IPS-18a (cell line): ENCODE measurements around the gene ADCY2.

ENCODE experiments used
- H3K27ac ChIP-seq: one replicate; pipeline ENCODE4 v1.5.1; 2013; ENCODE audit warnings: low read length
- H3K27me3 ChIP-seq: one replicate; pipeline ENCODE4 v1.6.1; 2013; ENCODE audit warnings: mild to moderate bottlenecking, low read length; ENCODE audit not compliant: control insufficient read depth, insufficient read depth
- H3K36me3 ChIP-seq: one replicate; pipeline ENCODE4 v1.6.1; 2013; ENCODE audit warnings: low read depth, low read length; ENCODE audit not compliant: control insufficient read depth
- H3K4me1 ChIP-seq: one replicate; pipeline ENCODE4 v1.6.1; 2013; ENCODE audit warnings: low read depth, low read length; ENCODE audit not compliant: control insufficient read depth
- H3K4me3 ChIP-seq: one replicate; pipeline ENCODE4 v1.5.1; 2013; ENCODE audit warnings: low read length
- H3K9ac ChIP-seq: one replicate; pipeline ENCODE4 v1.6.1; 2013; ENCODE audit warnings: mild to moderate bottlenecking, low read length, moderate library complexity
- H3K9me3 ChIP-seq: one replicate; pipeline ENCODE4 v1.6.1; 2013; ENCODE audit warnings: low read depth, low read length; ENCODE audit not compliant: control insufficient read depth

The ADCY2 gene

DNA sequence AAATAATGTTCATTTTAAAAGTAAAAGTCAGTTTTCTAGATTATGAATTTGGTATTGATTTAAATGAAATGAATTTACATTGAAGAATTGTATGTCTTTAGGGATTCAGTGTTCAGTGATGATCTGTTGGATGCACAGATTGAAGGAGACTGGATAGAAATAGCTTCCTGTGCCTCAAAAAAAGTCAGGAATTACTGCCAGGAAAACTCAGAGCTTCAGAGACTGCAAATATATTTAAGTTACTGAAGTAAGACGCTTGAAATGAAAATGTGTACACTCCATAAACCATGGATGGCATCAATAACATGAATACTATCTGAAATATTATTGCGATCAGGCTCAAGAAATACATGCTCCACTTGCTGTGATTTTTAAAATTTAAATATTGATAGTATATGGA lies 60.3 kb downstream of the ADCY2 start:
- no peaks in the 10 kb centered on the region for H3K36me3 ChIP-seq
- no peaks in the 10 kb centered on the region for H3K27me3 ChIP-seq
- no peaks in the 10 kb centered on the region for H3K9me3 ChIP-seq
- H3K9ac ChIP-seq, result no peak overlapping the region
- no peak overlapping the region for H3K27ac ChIP-seq
- H3K4me1 ChIP-seq, result no peaks in the 10 kb centered on the region
- H3K4me3 ChIP-seq, result no peak overlapping the region

DNA sequence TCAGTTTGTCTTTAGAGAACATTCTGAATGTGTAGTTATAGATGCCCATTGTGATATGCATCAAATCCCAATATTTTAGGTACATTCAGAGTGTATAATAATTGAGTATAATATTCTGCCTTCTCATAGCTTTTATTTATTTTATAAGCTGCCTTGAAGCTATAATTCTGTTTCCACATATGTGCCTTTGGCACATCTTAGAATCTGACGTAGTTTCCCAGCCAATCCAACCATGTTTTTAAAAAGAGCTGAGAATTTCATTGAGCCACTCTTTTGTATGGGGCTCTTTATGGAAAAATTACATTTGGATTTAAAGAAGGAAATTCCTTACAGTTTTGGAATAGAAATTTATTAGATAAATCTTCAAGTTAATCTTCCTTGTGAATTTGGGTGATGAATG lies 65.4 kb downstream of the ADCY2 start:
- Histone ChIP-seq H3K4me1 (peaks cover 10% of the 10 kb centered on the region), H3K27ac (no peak overlapping the region), H3K36me3 (no peaks in the 10 kb centered on the region), H3K9ac (no peak overlapping the region), H3K27me3 (no peaks in the 10 kb centered on the region), H3K9me3 (no peaks in the 10 kb centered on the region), H3K4me3 (no peak overlapping the region)

DNA sequence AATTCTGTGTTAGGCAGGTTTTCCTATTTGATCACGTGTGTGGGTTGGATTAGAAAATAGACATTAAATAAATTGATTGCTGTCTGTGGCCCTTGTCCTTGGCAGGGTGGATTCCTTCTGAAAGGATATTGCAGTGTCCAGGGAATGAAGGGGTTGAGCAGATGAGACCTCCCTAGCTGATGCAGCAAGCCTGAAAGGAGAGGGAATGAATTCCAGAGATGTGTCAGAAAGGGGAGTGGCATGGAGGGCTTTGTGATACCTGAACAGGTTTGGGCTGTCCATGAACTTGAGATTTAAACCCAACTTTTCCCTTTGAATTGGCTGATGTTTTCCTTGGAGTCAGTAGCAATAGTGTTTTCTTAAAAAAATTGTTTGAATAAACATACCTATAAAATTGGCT lies 66.8 kb downstream of the ADCY2 start:
- H3K9me3 ChIP-seq, result no peaks in the 10 kb centered on the region
- H3K27me3 ChIP-seq, result no peaks in the 10 kb centered on the region
- H3K4me3 ChIP-seq, result no peak overlapping the region
- H3K27ac ChIP-seq, result no peak overlapping the region
- H3K36me3 ChIP-seq, result no peaks in the 10 kb centered on the region
- no peak overlapping the region for H3K9ac ChIP-seq
- peaks cover 17% of the 10 kb centered on the region for H3K4me1 ChIP-seq

DNA sequence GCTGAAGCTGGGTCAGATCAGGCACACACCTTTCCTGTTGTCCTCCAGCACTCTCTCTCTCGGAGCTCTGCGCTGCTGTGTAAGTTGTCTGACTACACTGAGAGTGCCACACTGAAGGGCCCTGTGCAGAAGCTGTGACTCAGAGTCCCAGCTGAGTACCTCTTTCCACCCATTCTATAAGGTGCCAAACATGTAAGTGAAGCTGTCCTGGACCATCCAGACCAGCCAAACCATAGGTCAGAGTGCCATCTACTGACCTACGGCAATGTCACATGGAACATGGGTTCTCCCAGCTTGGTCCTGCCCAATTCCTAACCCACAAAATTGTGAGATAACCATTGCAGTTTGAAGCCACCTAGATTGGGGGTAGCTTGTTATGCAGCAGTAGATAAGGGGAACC lies 68.2 kb downstream of the ADCY2 start:
- no peaks in the 10 kb centered on the region for H3K36me3 ChIP-seq
- H3K27me3 ChIP-seq, result no peaks in the 10 kb centered on the region
- H3K9me3 ChIP-seq, result no peaks in the 10 kb centered on the region
- no peak overlapping the region for H3K4me3 ChIP-seq
- no peak overlapping the region for H3K9ac ChIP-seq
- H3K4me1 ChIP-seq, result peaks cover 17% of the 10 kb centered on the region
- no peak overlapping the region for H3K27ac ChIP-seq

DNA sequence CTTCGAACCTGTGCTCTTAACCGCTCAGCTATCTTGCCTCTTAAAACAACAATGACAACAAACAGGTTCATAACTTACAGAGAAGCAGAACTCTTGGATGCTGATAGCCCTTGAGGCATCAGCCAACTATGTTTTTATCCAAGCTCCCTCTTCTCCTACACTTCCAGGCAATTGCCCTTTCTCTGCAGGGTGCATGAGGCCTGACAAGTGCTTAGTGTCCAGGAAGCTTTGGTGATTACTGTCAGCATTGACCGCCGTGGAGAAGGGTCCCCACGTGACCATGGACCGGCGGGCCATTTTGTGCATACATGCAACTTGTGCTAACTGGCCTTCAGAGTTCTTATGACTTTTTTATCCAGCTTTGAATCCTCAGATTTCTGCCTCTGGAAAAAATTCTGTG lies 71.2 kb downstream of the ADCY2 start:
- H3K9me3 ChIP-seq, result peaks cover 7% of the 10 kb centered on the region
- H3K4me1 ChIP-seq, result peaks cover 17% of the 10 kb centered on the region
- no peak overlapping the region for H3K4me3 ChIP-seq
- no peaks in the 10 kb centered on the region for H3K27me3 ChIP-seq
- no peak overlapping the region for H3K9ac ChIP-seq
- no peaks in the 10 kb centered on the region for H3K36me3 ChIP-seq
- H3K27ac ChIP-seq, result no peak overlapping the region

DNA sequence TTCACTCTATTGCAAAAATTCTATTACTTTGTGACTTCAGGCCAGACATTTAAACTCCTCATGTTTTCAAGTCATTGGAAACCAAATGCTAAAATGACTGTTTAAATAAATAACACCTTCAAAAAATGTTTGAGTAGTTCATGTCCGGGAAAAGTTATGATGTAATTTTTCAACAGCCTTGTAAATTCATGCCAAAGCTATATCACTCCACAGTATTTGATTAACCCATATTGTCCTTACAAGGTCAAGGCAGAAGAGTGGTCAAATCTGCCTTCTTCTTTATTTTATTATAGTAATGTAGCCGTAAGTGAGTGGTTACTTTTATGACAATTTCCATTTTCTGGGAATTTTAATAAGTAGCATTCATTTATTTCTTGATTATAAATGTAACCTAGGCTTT lies 72.8 kb downstream of the ADCY2 start:
- no peaks in the 10 kb centered on the region for H3K27me3 ChIP-seq
- peaks cover 10% of the 10 kb centered on the region for H3K9me3 ChIP-seq
- H3K4me1 ChIP-seq, result peaks cover 15% of the 10 kb centered on the region
- H3K36me3 ChIP-seq, result no peaks in the 10 kb centered on the region
- no peak overlapping the region for H3K9ac ChIP-seq
- H3K4me3 ChIP-seq, result no peak overlapping the region
- H3K27ac ChIP-seq, result no peak overlapping the region

DNA sequence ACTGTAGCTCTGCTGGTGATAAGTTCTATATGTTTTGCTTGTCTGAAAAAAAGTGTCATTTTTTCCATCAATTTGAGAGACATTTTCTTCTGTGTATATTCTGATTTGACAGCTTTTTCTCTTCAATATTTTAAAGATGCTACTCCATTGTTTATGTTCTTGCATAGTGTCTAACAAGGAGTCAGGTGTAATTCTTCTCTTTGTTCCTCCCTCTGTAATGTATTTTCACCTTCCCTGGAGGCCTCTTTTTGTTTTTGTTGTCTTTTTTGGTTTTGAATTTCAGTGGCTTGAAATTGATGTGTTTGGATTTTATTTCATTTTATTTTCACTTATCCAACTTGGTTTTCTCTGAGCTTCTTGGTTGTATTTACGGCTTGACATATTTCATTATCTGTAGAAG lies 75.8 kb downstream of the ADCY2 start:
- Histone ChIP-seq H3K4me1 (peaks cover 21% of the 10 kb centered on the region), H3K4me3 (no peak overlapping the region)

DNA sequence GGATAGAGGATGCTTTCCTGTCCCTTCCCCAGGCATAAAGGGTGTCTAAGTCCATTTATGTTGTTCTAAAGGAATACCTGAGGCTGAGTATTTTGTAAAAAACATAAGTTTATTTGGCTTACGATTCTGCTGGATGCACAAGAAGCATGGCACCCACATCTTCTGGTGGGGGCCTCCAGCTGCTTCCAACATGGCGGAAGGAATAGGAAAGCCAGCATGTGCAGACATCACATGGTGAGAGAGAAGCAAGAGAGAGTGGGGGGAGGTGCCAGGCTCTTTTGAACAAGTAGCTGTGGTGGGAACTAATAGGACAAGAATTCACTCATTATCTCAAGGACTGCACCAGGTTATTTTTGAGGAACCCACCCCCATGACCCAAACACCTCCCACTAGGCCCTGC lies 77.2 kb downstream of the ADCY2 start:
- no peak overlapping the region for H3K9ac ChIP-seq
- peaks cover 10% of the 10 kb centered on the region for H3K9me3 ChIP-seq
- H3K27ac ChIP-seq, result peak overlapping the region; percentile 15
- H3K4me1 ChIP-seq, result peaks cover 15% of the 10 kb centered on the region
- no peaks in the 10 kb centered on the region for H3K27me3 ChIP-seq
- no peaks in the 10 kb centered on the region for H3K36me3 ChIP-seq
- no peak overlapping the region for H3K4me3 ChIP-seq

More for the DNA sequence above, 75.8 kb downstream of the ADCY2 start:
- Histone ChIP-seq H3K27ac (no peak overlapping the region), H3K27me3 (no peaks in the 10 kb centered on the region), H3K36me3 (no peaks in the 10 kb centered on the region), H3K9ac (no peak overlapping the region), H3K9me3 (peaks cover 10% of the 10 kb centered on the region)

DNA sequence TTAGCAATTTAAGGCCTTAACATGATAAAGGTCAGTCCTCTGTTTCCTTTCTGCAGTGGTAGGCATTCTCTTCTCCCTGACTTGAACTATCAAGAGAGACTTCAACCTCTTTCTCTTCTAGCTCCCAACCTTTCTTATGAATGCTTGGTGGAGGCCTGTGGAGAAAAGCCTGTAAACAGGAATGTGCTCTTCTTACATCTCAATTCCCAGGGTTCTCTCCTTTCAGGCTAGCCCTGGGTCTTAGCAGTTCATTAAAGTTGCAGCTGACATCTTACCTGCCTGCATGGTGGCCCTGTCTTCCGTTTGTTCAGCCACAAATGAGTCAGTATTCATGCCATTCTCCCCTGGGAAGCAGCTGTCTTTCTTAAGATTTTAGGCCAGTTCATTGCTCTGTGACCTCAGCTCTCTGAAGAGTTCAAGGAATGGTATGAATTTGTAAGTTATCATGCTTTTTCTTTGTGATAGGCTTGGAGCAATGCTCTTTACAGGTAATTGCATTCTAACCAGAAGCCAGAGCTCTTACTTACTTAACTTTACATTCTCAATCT lies 77.8 kb downstream of the ADCY2 start:
- Histone ChIP-seq H3K36me3 (no peaks in the 10 kb centered on the region), H3K4me3 (no peak overlapping the region), H3K9me3 (peaks cover 10% of the 10 kb centered on the region), H3K27ac (no peak overlapping the region), H3K4me1 (peaks cover 15% of the 10 kb centered on the region), H3K9ac (no peak overlapping the region), H3K27me3 (no peaks in the 10 kb centered on the region)

DNA sequence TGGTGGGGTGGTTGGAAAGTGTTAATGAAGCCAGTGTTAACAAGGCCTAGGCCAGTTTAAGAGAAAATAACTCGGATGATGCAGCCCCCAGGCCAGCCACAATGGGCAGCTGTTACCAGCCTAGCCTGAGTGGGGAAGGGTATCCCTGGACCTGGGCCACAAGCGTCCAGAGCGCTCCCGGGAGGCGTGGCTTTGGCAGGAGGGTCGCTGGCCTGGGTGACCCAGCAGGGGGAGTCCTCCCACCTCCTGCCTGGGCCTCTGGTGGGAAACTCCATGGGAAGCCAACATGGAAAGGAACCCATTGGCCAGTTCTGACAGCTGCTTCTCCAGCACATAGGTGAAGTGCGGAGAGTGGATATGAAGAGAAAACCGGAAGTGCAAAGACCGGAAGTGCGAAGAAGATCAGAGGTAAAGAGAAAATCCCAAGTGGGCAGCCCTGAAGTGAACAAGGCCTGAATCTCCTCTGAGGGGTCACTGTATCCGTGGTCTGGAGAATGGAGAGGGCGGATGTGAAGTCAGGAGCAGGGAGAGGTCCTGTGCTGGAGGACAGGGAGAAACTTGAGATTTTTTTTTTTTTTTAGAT lies 79.0 kb downstream of the ADCY2 start:
- no peaks in the 10 kb centered on the region for H3K27me3 ChIP-seq
- no peaks in the 10 kb centered on the region for H3K36me3 ChIP-seq
- H3K9ac ChIP-seq, result no peak overlapping the region
- peaks cover 15% of the 10 kb centered on the region for H3K4me1 ChIP-seq
- H3K4me3 ChIP-seq, result no peak overlapping the region
- peaks cover 10% of the 10 kb centered on the region for H3K9me3 ChIP-seq
- no peak overlapping the region for H3K27ac ChIP-seq

DNA sequence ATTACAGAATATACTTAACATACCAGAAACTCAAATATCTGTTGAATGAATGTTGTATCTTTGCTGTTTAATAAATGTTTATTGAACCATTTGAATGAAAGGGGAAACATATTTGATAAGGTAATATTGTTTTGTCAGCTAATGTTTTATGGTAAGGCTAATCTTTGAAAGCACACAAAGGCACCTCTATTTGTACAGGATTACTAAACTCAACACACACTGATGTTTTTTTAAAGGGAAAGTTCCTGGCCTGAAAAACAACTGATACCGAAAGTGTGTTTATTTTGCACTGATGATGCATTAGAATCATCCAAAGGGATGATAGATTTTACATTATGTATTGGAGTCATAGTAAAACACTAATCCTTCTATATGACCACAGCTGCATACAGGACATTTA lies 82.5 kb downstream of the ADCY2 start:
- no peak overlapping the region for H3K27ac ChIP-seq

DNA sequence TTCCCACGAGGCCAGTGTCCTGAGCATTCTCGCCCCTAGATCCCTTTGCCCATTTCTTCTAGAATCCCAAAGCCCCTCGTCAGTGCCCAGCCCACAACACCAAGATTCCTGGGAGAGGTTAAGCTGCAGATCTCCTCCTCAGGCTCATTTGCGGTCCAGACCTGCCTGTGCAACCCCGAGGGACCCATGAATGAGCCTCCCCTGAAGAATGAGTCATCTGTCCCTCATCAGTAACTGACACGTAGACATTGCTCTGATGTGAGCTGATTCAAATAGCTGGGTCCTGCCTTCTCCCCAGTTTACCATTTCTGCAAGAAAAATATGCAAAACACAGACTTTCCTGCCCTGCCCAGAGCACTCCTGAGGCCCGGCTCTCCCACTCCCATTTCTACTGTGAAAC lies 92.8 kb downstream of the ADCY2 start:
- H3K9me3 ChIP-seq, result no peaks in the 10 kb centered on the region
- H3K36me3 ChIP-seq, result no peaks in the 10 kb centered on the region
- no peak overlapping the region for H3K9ac ChIP-seq
- H3K27ac ChIP-seq, result no peak overlapping the region
- H3K4me3 ChIP-seq, result no peak overlapping the region
- peaks cover 6% of the 10 kb centered on the region for H3K4me1 ChIP-seq
- H3K27me3 ChIP-seq, result no peaks in the 10 kb centered on the region

More for the DNA sequence above, 82.5 kb downstream of the ADCY2 start:
- Histone ChIP-seq H3K9ac (no peak overlapping the region), H3K4me3 (no peak overlapping the region), H3K27me3 (no peaks in the 10 kb centered on the region), H3K4me1 (peaks cover 10% of the 10 kb centered on the region), H3K9me3 (no peaks in the 10 kb centered on the region), H3K36me3 (no peaks in the 10 kb centered on the region)
